Fibroblast of lung (primary cell): Measurements from ENCODE around the gene FAM117A.

Source experiments
- CTCF ChIP-seq, 2 donors: IDR thresholded peaks in 1 of 2; conservative IDR thresholded peaks in 1 of 2; 1 replicate in 1 of 2; 2 replicates in 1 of 2; pipeline ENCODE4 v1.5.1; 2011 to 2012; ENCODE audit warnings: low read length in 2 of 2, control low read depth in 1 of 2, inconsistent platforms in 1 of 2, low read depth in 1 of 2, mild to moderate bottlenecking in 1 of 2
- EZH2 ChIP-seq: IDR thresholded peaks from 2 replicates; pipeline ENCODE4 v1.5.1; 2012; ENCODE audit warnings: low read length, control low read depth, mild to moderate bottlenecking; ENCODE audit errors: missing control alignments

GRCh38 chr17:49700960-49701359, 63.0 kb downstream of the FAM117A start:
- TF ChIP-seq CTCF (conservative IDR thresholded peaks at IDR 0.05 in 1 of 2, IDR thresholded peaks at IDR 0.05 in 1 of 2; ENCODE audit: low read depth in 1 of 2, low read length in 2 of 2) (no peak), EZH2 (no peak)
